ENCODE data around the gene ME2. TPM values are rescaled to one million over a fixed set of nuclear protein-coding genes. Genes with fewer than 3 reads are reported as not detected.

The ME2 gene
- total and polyA plus RNA-seq, 7 donors, result 40.2 to 75.1 (median 60.1) TPM

DNA sequence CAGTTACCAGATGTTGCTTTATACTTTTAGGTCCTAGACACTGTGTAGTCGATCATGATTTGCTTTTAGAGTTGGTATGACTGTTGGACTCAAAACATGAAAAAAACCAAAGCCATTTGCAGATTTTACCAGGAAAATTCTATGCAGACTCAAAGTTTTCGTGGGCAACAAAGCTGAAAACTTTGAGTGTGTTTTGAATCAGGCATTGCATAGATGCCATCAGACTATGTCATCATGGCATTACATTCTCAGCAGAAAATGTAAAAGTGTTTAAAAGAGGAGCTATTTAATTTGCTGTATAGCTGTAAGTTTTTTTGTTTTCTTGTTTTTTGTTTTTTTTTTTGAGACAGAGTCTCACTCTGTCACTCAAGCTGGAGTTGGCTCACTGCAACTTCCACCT is 45.5 kb downstream of the ME2 start:
- WGBS, 2 donors, result 96 to 99% methylated on average over 2 of the region's 2 CpGs
- DNase-seq, result no peak
- H3K4me3 ChIP-seq, result no peak overlapping the region
- no peak for TF ChIP-seq EP300 (IDR thresholded peaks at IDR 0.05)
- TF ChIP-seq POLR2AphosphoS5 (IDR thresholded peaks at IDR 0.05), result no peak
- no peak for TF ChIP-seq POLR2A (IDR thresholded peaks at IDR 0.05)
- no peak for TF ChIP-seq CTCF (IDR thresholded peaks at IDR 0.05)
- H3K27ac ChIP-seq, result no peak overlapping the region
- no peaks in the 10 kb centered on the region for H3K27me3 ChIP-seq
- H3K9me3 ChIP-seq, result no peaks in the 10 kb centered on the region
- intact Hi-C loops (cut with DNase I), result no loop called here
- no peaks in the 10 kb centered on the region for H3K4me1 ChIP-seq
- H3K36me3 ChIP-seq, result peaks cover 0 to 94% (median 16%) of the 10 kb centered on the region in 4 donors

GRCh38 chr18:50926521-50926920 is 47.6 kb downstream of the ME2 start:
- H3K27ac ChIP-seq, result no peak overlapping the region
- no peak overlapping the region for H3K4me3 ChIP-seq
- H3K36me3 ChIP-seq, result peaks cover 0 to 72% (median 16%) of the 10 kb centered on the region in 4 donors
- TF ChIP-seq CTCF (IDR thresholded peaks at IDR 0.05), result no peak
- no peak for TF ChIP-seq POLR2A (IDR thresholded peaks at IDR 0.05)
- no peak for TF ChIP-seq POLR2AphosphoS5 (IDR thresholded peaks at IDR 0.05)
- no peak for TF ChIP-seq EP300 (IDR thresholded peaks at IDR 0.05)
- intact Hi-C loops (cut with DNase I), result no loop called here
- H3K4me1 ChIP-seq, result no peaks in the 10 kb centered on the region
- DNase-seq, result no peak
- H3K27me3 ChIP-seq, result no peaks in the 10 kb centered on the region
- H3K9me3 ChIP-seq, result no peaks in the 10 kb centered on the region

DNA sequence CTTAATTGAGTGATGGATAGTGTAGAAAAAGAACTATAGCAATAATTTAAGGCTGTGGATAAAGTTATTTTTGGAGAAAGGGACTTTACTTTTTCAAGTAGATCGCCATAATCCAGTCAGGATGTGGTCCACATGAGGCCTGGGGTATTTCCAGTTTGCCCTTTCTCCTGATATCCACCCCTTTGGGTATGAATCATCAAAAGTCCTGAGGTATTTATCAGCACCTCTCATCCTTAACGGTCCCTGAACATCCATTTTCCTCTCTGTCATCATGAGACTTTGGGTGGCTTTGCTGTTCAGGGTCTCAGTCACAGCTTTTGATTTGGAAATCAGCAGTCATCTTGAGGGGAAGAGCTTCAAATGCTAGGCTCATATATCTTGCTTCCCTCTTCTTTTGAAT is 49.6 kb downstream of the ME2 start:
- peaks cover 4 to 72% (median 16%) of the 10 kb centered on the region in 4 donors for H3K36me3 ChIP-seq
- H3K9me3 ChIP-seq, result no peaks in the 10 kb centered on the region
- TF ChIP-seq EP300 (IDR thresholded peaks at IDR 0.05) (no peak), CTCF (IDR thresholded peaks at IDR 0.05) (no peak), POLR2A (IDR thresholded peaks at IDR 0.05) (no peak), POLR2AphosphoS5 (IDR thresholded peaks at IDR 0.05) (no peak)
- no peak overlapping the region for H3K4me3 ChIP-seq
- H3K27ac ChIP-seq, result no peak overlapping the region
- no peak for DNase-seq
- WGBS, 2 donors, result 87 to 94% methylated on average over 2 of the region's 2 CpGs
- H3K4me1 ChIP-seq, result no peaks in the 10 kb centered on the region
- intact Hi-C loops (cut with DNase I), result no loop called here
- H3K27me3 ChIP-seq, result no peaks in the 10 kb centered on the region

GRCh38 chr18:50933684-50934083 is 54.8 kb downstream of the ME2 start:
- intact Hi-C loops (cut with DNase I), result no loop called here
- TF ChIP-seq POLR2AphosphoS5 (IDR thresholded peaks at IDR 0.05), result no peak
- no peak for TF ChIP-seq CTCF (IDR thresholded peaks at IDR 0.05)
- no peak for TF ChIP-seq POLR2A (IDR thresholded peaks at IDR 0.05)
- no peak for TF ChIP-seq EP300 (IDR thresholded peaks at IDR 0.05)
- Histone ChIP-seq H3K36me3 (peaks cover 0 to 38% (median 2%) of the 10 kb centered on the region in 4 donors), H3K27ac (no peak overlapping the region), H3K9me3 (no peaks in the 10 kb centered on the region), H3K27me3 (no peaks in the 10 kb centered on the region), H3K4me3 (no peak overlapping the region), H3K4me1 (no peaks in the 10 kb centered on the region)
- no peak for DNase-seq
- WGBS, 2 donors, result 96% methylated on average over 5 of the region's 5 CpGs

DNA sequence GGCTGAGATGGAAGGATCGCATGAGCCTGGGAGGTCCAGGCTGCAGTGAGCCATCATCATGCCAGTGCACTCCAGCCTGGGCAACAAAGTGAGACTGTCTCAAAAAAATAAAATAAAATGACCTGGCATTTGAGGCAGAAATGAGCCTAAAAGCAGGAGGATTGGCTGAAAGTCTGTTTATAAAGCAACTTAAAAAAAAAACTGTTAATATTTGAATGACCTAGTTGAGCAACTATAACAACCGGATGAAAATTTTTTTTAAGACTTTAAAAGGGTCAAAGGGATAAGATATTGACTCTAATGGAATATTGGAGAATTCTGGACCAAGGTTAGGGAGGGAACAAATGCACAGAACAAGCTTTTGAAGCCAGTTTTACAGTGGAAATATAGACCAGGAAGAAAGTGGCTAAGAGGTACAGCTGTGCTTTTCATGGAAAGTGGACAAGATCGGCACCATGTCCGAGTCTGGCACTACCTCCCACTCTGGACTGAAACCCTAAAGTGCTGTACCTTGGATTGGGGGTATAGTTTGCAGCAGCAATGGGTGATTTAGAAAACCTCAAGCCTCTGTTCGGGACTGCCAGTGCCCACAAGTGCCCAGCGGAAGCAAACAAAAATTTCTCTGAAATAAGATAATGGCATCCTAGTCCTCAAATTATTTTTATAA is 55.8 kb downstream of the ME2 start:
- no peak for TF ChIP-seq POLR2AphosphoS5 (IDR thresholded peaks at IDR 0.05)
- TF ChIP-seq EP300 (IDR thresholded peaks at IDR 0.05), result no peak
- no peak for TF ChIP-seq POLR2A (IDR thresholded peaks at IDR 0.05)
- no peak for TF ChIP-seq CTCF (IDR thresholded peaks at IDR 0.05)
- WGBS, 2 donors, result 95 to 96% methylated on average over 6 of the region's 6 CpGs
- intact Hi-C loops (cut with DNase I), result no loop called here

More for the DNA sequence above, 55.8 kb downstream of the ME2 start:
- no peaks in the 10 kb centered on the region for H3K4me1 ChIP-seq
- H3K36me3 ChIP-seq, result peaks cover 0 to 32% (median 2%) of the 10 kb centered on the region in 4 donors
- DNase-seq, result no peak
- no peaks in the 10 kb centered on the region for H3K27me3 ChIP-seq
- H3K27ac ChIP-seq, result no peak overlapping the region
- H3K9me3 ChIP-seq, result no peaks in the 10 kb centered on the region
- H3K4me3 ChIP-seq, result no peak overlapping the region
